Gastroesophageal sphincter (tissue), 4 donors: ENCODE measurements around the gene SMYD4. TPM values are rescaled to one million over a fixed set of nuclear protein-coding genes. Genes with fewer than 3 reads are reported as not detected.

Experiments
- ATAC-seq: fragments of 150-250 bp; one replicate; pipeline ENCODE4 v1.9.1; 2016; ENCODE audit warnings: mild to moderate bottlenecking, moderate library complexity
- H3K27ac ChIP-seq, 4 donors: fragments of 200-600 bp; sonication (generic) in 3 of 4; 1 replicate in 3 of 4; 2 replicates in 1 of 4; pipeline ENCODE4 v1.5.1; 2016 to 2019
- H3K27me3 ChIP-seq: fragments of 200-600 bp; sonication (generic); one replicate; pipeline ENCODE4 v1.5.1; 2019
- H3K36me3 ChIP-seq, 2 donors: fragments of 200-600 bp; sonication (generic); one replicate each; pipeline ENCODE4 v1.5.1; 2019; ENCODE audit warnings: control low read depth in 1 of 2
- H3K4me1 ChIP-seq, 3 donors: fragments of 200-600 bp; sonication (generic); 1 replicate in 2 of 3; 2 replicates in 1 of 3; pipeline ENCODE4 v1.5.1; 2016 to 2019; ENCODE audit warnings: control low read depth in 2 of 3
- H3K4me3 ChIP-seq, 2 donors: fragments of 200-600 bp; sonication (generic); one replicate each; pipeline ENCODE4 v1.5.1; 2019; ENCODE audit warnings: mild to moderate bottlenecking in 1 of 2, moderate library complexity in 1 of 2
- H3K9me3 ChIP-seq, 3 donors: fragments of 200-600 bp; sonication (generic); one replicate each; pipeline ENCODE4 v1.5.1; 2017 to 2019; ENCODE audit warnings: control low read depth in 2 of 3
- CTCF ChIP-seq, 4 experiments: fragments of 200-600 bp in 2 of 4; fragments of 450-650 bp in 2 of 4; sonication (generic) in 1 of 4; IDR thresholded peaks; one replicate each; pipeline ENCODE4 v1.5.1; 2017 to 2019; ENCODE audit warnings: antibody characterized with exemption in 4 of 4, mild to moderate bottlenecking in 2 of 4, moderate library complexity in 2 of 4
- EP300 ChIP-seq: sonication (generic); formaldehyde crosslinking; IDR thresholded peaks from one replicate; pipeline ENCODE4 v1.6.1; 2017; ENCODE audit warnings: antibody characterized with exemption, mild to moderate bottlenecking
- POLR2A ChIP-seq, 2 donors: fragments of 450-650 bp; IDR thresholded peaks; one replicate each; pipeline ENCODE4 v1.6.1; 2017; ENCODE audit warnings: antibody characterized with exemption in 2 of 2, mild to moderate bottlenecking in 2 of 2, moderate library complexity in 1 of 2
- POLR2AphosphoS5 ChIP-seq: sonication (generic); formaldehyde crosslinking; IDR thresholded peaks from one replicate; pipeline ENCODE4 v1.6.1; 2017; ENCODE audit warnings: antibody characterized with exemption
- WGBS, 2 donors: methylation state at CpG; one replicate each; pipeline ENCODE4 v1.1.5; 2018; ENCODE audit warnings: low coverage in 1 of 2; 5-methylcytosine and 5-hydroxymethylcytosine counted together
- total RNA-seq, 4 donors: library from RNA; depleted of rRNA; stranded (reverse); fragments of >200 nt; gene quantifications; one replicate each; pipeline ENCODE4 v1.1.0, GENCODE V29; 2016

The SMYD4 gene
- total RNA-seq, 4 donors from 2014 or later: 8.1 to 14.0 (median 11.0) TPM

GRCh38 chr17:1853698-1854097 is 24.0 kb upstream of the SMYD4 start:
- no peaks in the 10 kb centered on the region for H3K4me1 ChIP-seq
- TF ChIP-seq POLR2AphosphoS5: no peak
- TF ChIP-seq POLR2A (IDR thresholded peaks at IDR 0.05): no peak
- no peak for TF ChIP-seq CTCF (IDR thresholded peaks at IDR 0.05)
- no peak overlapping the region for H3K4me3 ChIP-seq
- no peak overlapping the region for H3K27ac ChIP-seq
- 80 to 88% methylated on average over 3 of the region's 3 CpGs for WGBS, 2 donors
- peaks cover 0 to 72% of the 10 kb centered on the region in 2 donors for H3K36me3 ChIP-seq
- ATAC-seq: no peak
- H3K27me3 ChIP-seq: no peaks in the 10 kb centered on the region
- H3K9me3 ChIP-seq: no peaks in the 10 kb centered on the region

- no peak overlapping the region for H3K4me3 ChIP-seq
- peaks cover 0 to 79% of the 10 kb centered on the region in 2 donors for H3K36me3 ChIP-seq
- 51 to 64% methylated on average over 2 to 6 of the region's 6 CpGs for WGBS, 2 donors
- no peaks in the 10 kb centered on the region for H3K4me1 ChIP-seq
- H3K9me3 ChIP-seq: no peaks in the 10 kb centered on the region
- TF ChIP-seq POLR2AphosphoS5: no peak
- no peak for TF ChIP-seq CTCF (IDR thresholded peaks at IDR 0.05)
- no peak for TF ChIP-seq EP300
- no peak for TF ChIP-seq POLR2A (IDR thresholded peaks at IDR 0.05)
- H3K27me3 ChIP-seq: no peaks in the 10 kb centered on the region
- ATAC-seq: no peak
- no peak overlapping the region for H3K27ac ChIP-seq
These were observed 22.6 kb upstream of the SMYD4 start for GRCh38 chr17:1852327-1852726.

GRCh38 chr17:1847191-1847590 is 17.5 kb upstream of the SMYD4 start:
- Histone ChIP-seq H3K9me3 (no peaks in the 10 kb centered on the region), H3K36me3 (peaks cover 0 to 93% of the 10 kb centered on the region in 2 donors), H3K4me3 (no peak overlapping the region), H3K4me1 (no peaks in the 10 kb centered on the region), H3K27me3 (no peaks in the 10 kb centered on the region), H3K27ac (no peak overlapping the region)
- ATAC-seq: no peak
- TF ChIP-seq POLR2A (IDR thresholded peaks at IDR 0.05) (no peak), EP300 (no peak), POLR2AphosphoS5 (no peak), CTCF (IDR thresholded peaks at IDR 0.05) (no peak)
- 87 to 90% methylated on average over 3 of the region's 3 CpGs for WGBS, 2 donors

- TF ChIP-seq EP300 (no peak), CTCF (IDR thresholded peaks at IDR 0.05) (no peak), POLR2A (IDR thresholded peaks at IDR 0.05) (no peak), POLR2AphosphoS5 (no peak)
- WGBS, 2 donors: 84 to 92% methylated on average over 9 of the region's 9 CpGs
- H3K27me3 ChIP-seq: no peaks in the 10 kb centered on the region
- no peak for ATAC-seq
- H3K27ac ChIP-seq: no peak overlapping the region
- no peak overlapping the region for H3K4me3 ChIP-seq
- no peaks in the 10 kb centered on the region for H3K9me3 ChIP-seq
- peaks cover 0 to 65% of the 10 kb centered on the region in 2 donors for H3K36me3 ChIP-seq
- H3K4me1 ChIP-seq: no peaks in the 10 kb centered on the region
These were observed 14.2 kb upstream of the SMYD4 start for GRCh38 chr17:1843947-1844346.

- H3K27ac ChIP-seq: no peak overlapping the region
- no peak for ATAC-seq
- H3K4me1 ChIP-seq: no peaks in the 10 kb centered on the region
- H3K4me3 ChIP-seq: no peak overlapping the region
- no peak for TF ChIP-seq EP300
- H3K36me3 ChIP-seq: peaks cover 0 to 42% of the 10 kb centered on the region in 2 donors
- no peaks in the 10 kb centered on the region for H3K9me3 ChIP-seq
- no peaks in the 10 kb centered on the region for H3K27me3 ChIP-seq
- WGBS, 2 donors: 100% methylated on average over 1 of the region's 4 CpGs; no CpG with 5 or more reads in 1 of the 2 donors
These were observed 9.8 kb upstream of the SMYD4 start for GRCh38 chr17:1839516-1839915.
